ENCODE data around the gene CSMD2. TPM values are rescaled to one million over a fixed set of nuclear protein-coding genes. Genes with fewer than 3 reads are reported as not detected.

CSMD2 gene
- total RNA-seq, 2 donors from 2014 or later, result not detected

DNA sequence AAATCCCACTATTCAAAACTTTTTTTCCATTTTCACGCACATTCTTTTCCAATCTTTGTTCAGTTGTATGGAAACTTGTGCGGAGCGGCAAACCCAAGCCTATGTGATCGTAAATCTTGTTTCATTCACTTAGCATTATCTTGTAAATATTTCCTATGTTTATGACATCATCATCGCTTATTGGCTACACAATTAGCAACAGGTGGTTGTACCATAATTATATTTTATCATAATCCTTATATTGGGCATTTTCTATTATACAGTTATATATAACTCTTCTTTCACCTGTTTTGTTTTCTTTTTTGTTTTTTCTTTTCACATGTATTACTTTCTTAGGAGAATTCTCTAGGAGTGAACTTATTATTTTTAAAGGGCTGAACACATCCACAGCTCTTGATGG, 627.1 kb downstream of the CSMD2 start:
- Mint-ChIP-seq H3K36me3 (ENCODE audit: low read depth) (no peaks in the 10 kb centered on the region), H3K4me1 (no peaks in the 10 kb centered on the region), H3K27ac (no peak overlapping the region), H3K4me3 (no peak overlapping the region), H3K27me3 (peaks cover 49% of the 10 kb centered on the region)
- no peaks in the 10 kb centered on the region for H3K9me3 ChIP-seq (ENCODE audit: control insufficient read depth, low read length, poor library complexity, severe bottlenecking)
- no peak for DNase-seq
- no peak for ATAC-seq

DNA sequence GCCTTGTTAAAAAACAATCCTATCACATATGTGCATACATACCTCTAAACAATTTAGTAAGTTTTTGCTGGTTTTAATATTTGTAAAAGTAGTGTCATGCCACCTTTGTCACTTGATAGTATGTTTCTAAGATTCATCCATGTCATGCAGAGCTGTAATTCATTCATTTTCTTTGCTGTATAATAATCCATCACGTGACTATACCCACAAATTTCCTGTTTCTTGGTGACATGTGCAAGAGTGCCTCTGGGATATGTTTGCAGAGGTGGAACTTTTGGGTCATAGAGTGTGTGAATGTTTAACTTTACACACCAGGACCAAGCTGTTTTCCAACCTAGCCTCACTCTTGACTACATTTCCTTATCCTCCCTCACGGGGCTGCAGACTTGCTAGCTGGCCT, 629.7 kb downstream of the CSMD2 start:
- Mint-ChIP-seq H3K4me3 (no peak overlapping the region), H3K4me1 (no peaks in the 10 kb centered on the region), H3K36me3 (ENCODE audit: low read depth) (no peaks in the 10 kb centered on the region), H3K27me3 (peaks cover 42% of the 10 kb centered on the region), H3K27ac (no peak overlapping the region)
- no peak for ATAC-seq
- DNase-seq, result no peak
- no peaks in the 10 kb centered on the region for H3K9me3 ChIP-seq (ENCODE audit: control insufficient read depth, low read length, poor library complexity, severe bottlenecking)

GRCh38 chr1:33532936-33533335, 632.1 kb downstream of the CSMD2 start:
- H3K27me3 Mint-ChIP-seq, result peaks cover 48% of the 10 kb centered on the region
- no peak overlapping the region for H3K4me3 Mint-ChIP-seq
- no peaks in the 10 kb centered on the region for H3K4me1 Mint-ChIP-seq
- H3K36me3 Mint-ChIP-seq (ENCODE audit: low read depth), result no peaks in the 10 kb centered on the region
- ATAC-seq (no peak), DNase-seq (no peak)
- H3K9me3 ChIP-seq (ENCODE audit: control insufficient read depth, low read length, poor library complexity, severe bottlenecking), result no peaks in the 10 kb centered on the region
- H3K27ac Mint-ChIP-seq, result no peak overlapping the region

DNA sequence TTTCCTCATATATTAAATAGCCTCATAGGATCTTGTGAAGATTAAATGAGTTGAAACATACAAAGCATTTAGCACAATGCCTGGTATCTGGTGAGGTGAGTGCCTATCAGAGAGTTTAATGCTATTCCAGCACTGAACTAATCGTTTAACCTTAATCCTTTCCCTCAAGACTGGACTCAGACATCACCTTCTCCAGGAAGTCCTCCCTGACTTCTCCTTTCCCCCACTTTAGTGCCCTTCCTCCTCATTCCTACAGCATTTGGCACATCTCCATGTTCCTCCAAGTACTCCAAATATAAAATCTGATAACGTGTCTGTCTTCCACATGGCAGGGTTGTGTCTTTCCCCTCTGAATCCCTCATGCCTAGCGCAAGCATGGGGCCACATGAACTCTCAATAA, 632.8 kb downstream of the CSMD2 start:
- no peaks in the 10 kb centered on the region for H3K36me3 Mint-ChIP-seq (ENCODE audit: low read depth)
- no peak overlapping the region for H3K27ac Mint-ChIP-seq
- ATAC-seq (no peak), DNase-seq (no peak)
- H3K4me1 Mint-ChIP-seq, result no peaks in the 10 kb centered on the region
- no peaks in the 10 kb centered on the region for H3K9me3 ChIP-seq (ENCODE audit: control insufficient read depth, low read length, poor library complexity, severe bottlenecking)
- H3K27me3 Mint-ChIP-seq, result peaks cover 51% of the 10 kb centered on the region
- no peak overlapping the region for H3K4me3 Mint-ChIP-seq

GRCh38 chr1:33529957-33530356, 635.1 kb downstream of the CSMD2 start:
- Mint-ChIP-seq H3K27ac (no peak overlapping the region), H3K4me1 (no peaks in the 10 kb centered on the region), H3K4me3 (no peak overlapping the region), H3K36me3 (ENCODE audit: low read depth) (no peaks in the 10 kb centered on the region), H3K27me3 (peaks cover 62% of the 10 kb centered on the region)
- no peaks in the 10 kb centered on the region for H3K9me3 ChIP-seq (ENCODE audit: control insufficient read depth, low read length, poor library complexity, severe bottlenecking)
- ATAC-seq (no peak), DNase-seq (no peak)

DNA sequence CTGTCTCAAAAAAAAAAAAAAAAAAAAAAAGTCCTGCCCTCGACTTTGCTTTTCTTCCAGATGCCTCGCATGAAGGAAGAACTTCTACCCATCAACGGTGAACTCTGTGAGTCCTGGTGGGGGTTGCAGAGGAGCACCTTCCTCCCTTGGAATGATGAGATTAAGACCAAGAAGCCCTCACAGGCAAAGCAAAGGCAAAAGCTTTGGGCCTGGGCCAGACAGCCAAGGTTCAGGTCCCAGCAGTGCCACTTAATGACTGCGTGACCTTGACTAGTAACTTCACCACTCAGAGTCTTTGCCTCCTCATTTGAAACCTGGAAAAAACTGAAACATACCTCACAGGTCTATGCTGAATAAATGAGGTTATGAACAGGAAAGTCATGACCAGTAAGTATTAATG, 637.1 kb downstream of the CSMD2 start:
- peaks cover 66% of the 10 kb centered on the region for H3K27me3 Mint-ChIP-seq
- H3K36me3 Mint-ChIP-seq (ENCODE audit: low read depth), result peaks cover 2% of the 10 kb centered on the region

GRCh38 chr1:33524586-33524985, 640.4 kb downstream of the CSMD2 start:
- DNase-seq, result no peak
- H3K4me3 Mint-ChIP-seq, result no peak overlapping the region
- no peaks in the 10 kb centered on the region for H3K4me1 Mint-ChIP-seq
- peaks cover 2% of the 10 kb centered on the region for H3K36me3 Mint-ChIP-seq (ENCODE audit: low read depth)
- H3K27me3 Mint-ChIP-seq, result peaks cover 69% of the 10 kb centered on the region
- H3K9me3 ChIP-seq (ENCODE audit: control insufficient read depth, low read length, poor library complexity, severe bottlenecking), result no peaks in the 10 kb centered on the region
- ATAC-seq, result no peak
- no peak overlapping the region for H3K27ac Mint-ChIP-seq

More for the DNA sequence above, 637.1 kb downstream of the CSMD2 start:
- no peak overlapping the region for H3K27ac Mint-ChIP-seq
- H3K9me3 ChIP-seq (ENCODE audit: control insufficient read depth, low read length, poor library complexity, severe bottlenecking), result no peaks in the 10 kb centered on the region
- DNase-seq (no peak), ATAC-seq (no peak)
- no peak overlapping the region for H3K4me3 Mint-ChIP-seq
- H3K4me1 Mint-ChIP-seq, result no peaks in the 10 kb centered on the region

DNA sequence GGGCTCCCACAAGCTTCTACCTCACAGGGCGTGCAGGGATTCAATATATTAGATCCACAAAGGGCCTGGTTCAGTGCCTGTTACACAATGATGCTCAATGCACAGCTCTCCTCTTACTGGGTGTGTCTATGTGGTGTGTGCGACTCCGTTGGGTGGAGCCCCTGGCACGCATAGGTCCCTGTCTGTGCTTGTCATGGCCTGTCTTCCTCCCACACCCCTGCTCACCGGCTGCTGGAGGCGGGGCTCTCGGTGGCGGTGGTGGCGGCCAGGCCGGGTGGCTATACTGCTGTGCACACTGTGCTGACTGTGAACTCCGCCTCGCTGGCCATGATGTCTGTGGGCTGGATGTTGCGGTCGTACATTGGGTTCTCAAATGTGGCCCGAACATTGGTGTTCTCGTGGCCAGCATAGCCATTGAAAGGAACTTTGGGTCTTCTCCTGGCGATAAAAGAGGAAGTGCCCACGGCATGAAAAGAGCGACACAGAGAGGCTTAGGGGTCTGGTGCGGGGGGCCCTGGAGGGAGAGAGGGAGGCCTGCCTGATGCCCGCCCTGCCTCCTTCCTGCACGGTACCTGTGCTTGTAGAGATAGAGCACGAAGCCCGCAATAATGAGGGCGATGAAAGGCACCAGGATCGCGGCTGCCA, 645.7 kb downstream of the CSMD2 start:
- no peaks in the 10 kb centered on the region for H3K9me3 ChIP-seq (ENCODE audit: control insufficient read depth, low read length, poor library complexity, severe bottlenecking)
- no peak overlapping the region for H3K4me3 Mint-ChIP-seq
- H3K27ac Mint-ChIP-seq, result no peak overlapping the region
- ATAC-seq (no peak), DNase-seq (no peak)
- H3K27me3 Mint-ChIP-seq, result peaks cover 58% of the 10 kb centered on the region
- H3K36me3 Mint-ChIP-seq (ENCODE audit: low read depth), result peaks cover 2% of the 10 kb centered on the region
- no peaks in the 10 kb centered on the region for H3K4me1 Mint-ChIP-seq

DNA sequence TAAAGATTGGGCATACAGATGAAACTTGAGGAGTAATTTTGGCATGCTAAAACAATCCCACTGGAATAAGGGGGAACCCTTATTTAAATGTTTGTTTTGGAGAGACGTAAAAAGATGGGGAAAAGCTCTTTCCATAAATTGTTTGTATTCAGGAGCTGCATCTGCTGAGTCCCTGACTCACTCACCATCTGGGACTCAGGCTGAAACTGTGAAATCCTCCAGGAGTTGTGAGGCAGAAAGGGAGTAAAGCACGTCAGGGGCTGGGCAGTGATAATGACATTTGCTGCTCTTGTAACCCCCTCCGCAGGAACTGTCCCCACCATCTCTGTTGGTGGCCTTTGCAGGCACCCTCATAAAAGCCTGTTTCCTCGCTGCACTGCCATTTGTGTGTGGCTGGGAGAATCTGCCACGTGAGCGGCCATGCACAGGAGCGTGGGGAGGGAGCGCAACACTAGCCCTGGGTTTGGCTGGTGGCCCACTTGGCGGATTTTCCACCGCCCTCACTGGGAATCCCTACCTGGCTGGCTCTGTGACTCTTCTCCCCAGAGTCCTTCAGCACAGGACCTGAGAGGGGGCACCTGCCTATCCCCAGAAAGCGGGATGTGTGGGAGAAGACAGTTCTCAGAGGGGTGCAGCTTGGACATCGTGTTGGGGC, 647.3 kb downstream of the CSMD2 start:
- ATAC-seq (no peak), DNase-seq (no peak)
- Mint-ChIP-seq H3K27ac (no peak overlapping the region), H3K4me3 (no peak overlapping the region), H3K27me3 (peaks cover 44% of the 10 kb centered on the region), H3K36me3 (ENCODE audit: low read depth) (no peaks in the 10 kb centered on the region), H3K4me1 (no peaks in the 10 kb centered on the region)
- H3K9me3 ChIP-seq (ENCODE audit: control insufficient read depth, low read length, poor library complexity, severe bottlenecking), result no peaks in the 10 kb centered on the region

- H3K4me3 Mint-ChIP-seq, result no peak overlapping the region
- peaks cover 39% of the 10 kb centered on the region for H3K27me3 Mint-ChIP-seq
- H3K36me3 Mint-ChIP-seq (ENCODE audit: low read depth), result no peaks in the 10 kb centered on the region
- ATAC-seq (no peak), DNase-seq (no peak)
- H3K27ac Mint-ChIP-seq, result no peak overlapping the region
- no peaks in the 10 kb centered on the region for H3K9me3 ChIP-seq (ENCODE audit: control insufficient read depth, low read length, poor library complexity, severe bottlenecking)
- no peaks in the 10 kb centered on the region for H3K4me1 Mint-ChIP-seq
These were observed 648.0 kb downstream of the CSMD2 start for GRCh38 chr1:33516891-33517567.

DNA sequence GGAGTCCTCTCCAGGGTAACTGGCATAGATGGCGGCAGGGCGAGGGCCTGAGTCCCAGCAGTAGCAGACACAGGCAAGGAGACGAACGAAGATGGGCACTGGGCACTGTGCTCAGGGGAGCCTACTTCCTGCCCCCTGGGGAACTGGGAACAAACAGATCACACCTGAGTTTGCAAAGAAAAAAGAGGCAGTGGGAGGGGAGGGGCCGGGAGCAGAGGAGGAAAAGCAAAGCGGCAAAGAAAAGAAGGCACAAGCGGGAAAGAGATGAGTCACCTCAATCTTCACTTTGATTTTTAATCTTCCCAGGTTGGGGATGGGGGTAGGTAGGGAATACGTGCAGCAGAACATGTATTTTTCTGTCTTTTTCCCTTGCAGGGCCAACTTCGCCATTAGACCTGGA, 648.6 kb downstream of the CSMD2 start:
- DNase-seq (no peak), ATAC-seq (no peak)
- no peak overlapping the region for H3K27ac Mint-ChIP-seq
- no peak overlapping the region for H3K4me3 Mint-ChIP-seq
- no peaks in the 10 kb centered on the region for H3K4me1 Mint-ChIP-seq
- peaks cover under 1% of the 10 kb centered on the region for H3K36me3 Mint-ChIP-seq (ENCODE audit: low read depth)
- H3K9me3 ChIP-seq (ENCODE audit: control insufficient read depth, low read length, poor library complexity, severe bottlenecking), result no peaks in the 10 kb centered on the region
- H3K27me3 Mint-ChIP-seq, result peaks cover 41% of the 10 kb centered on the region

DNA sequence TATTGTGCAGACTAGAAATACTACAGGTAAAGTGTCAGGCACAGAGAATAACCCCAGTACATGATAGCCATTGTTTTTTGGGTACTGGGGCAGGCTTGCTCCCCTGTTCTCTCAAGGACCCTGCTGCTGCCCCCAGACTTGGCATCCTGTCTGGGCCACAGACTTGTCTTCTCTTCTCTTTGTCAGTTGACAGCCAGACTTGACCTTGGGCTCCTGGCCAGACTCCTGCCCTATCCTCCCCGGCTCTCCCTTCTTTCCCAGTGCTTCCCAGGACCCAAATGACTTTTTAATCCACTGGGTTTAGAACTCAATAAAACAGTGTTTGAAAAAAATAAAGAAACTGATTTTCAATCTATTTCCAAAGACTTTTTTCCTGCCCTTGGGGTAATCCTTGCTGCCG, 649.4 kb downstream of the CSMD2 start:
- Mint-ChIP-seq H3K4me3 (no peak overlapping the region), H3K4me1 (no peaks in the 10 kb centered on the region), H3K36me3 (ENCODE audit: low read depth) (peaks cover 3% of the 10 kb centered on the region), H3K27ac (no peak overlapping the region), H3K27me3 (peaks cover 41% of the 10 kb centered on the region)
- no peaks in the 10 kb centered on the region for H3K9me3 ChIP-seq (ENCODE audit: control insufficient read depth, low read length, poor library complexity, severe bottlenecking)
- ATAC-seq (no peak), DNase-seq (no peak)

GRCh38 chr1:33515112-33515511, 649.9 kb downstream of the CSMD2 start:
- H3K9me3 ChIP-seq (ENCODE audit: control insufficient read depth, low read length, poor library complexity, severe bottlenecking), result no peaks in the 10 kb centered on the region
- no peak overlapping the region for H3K4me3 Mint-ChIP-seq
- no peaks in the 10 kb centered on the region for H3K4me1 Mint-ChIP-seq
- peaks cover 3% of the 10 kb centered on the region for H3K36me3 Mint-ChIP-seq (ENCODE audit: low read depth)
- ATAC-seq (no peak), DNase-seq (no peak)
- no peak overlapping the region for H3K27ac Mint-ChIP-seq
- peaks cover 41% of the 10 kb centered on the region for H3K27me3 Mint-ChIP-seq

Data from T-helper 17 cell (primary cell).